GM12873 (cell line): ENCODE measurements around the gene C16orf86.

Experiments used
- TF ChIP-seq, protein P1 (sequence below): IDR thresholded peaks from 2 replicates; pipeline ENCODE4 v1.5.1; 2012; ENCODE audit warnings: low read depth, mild to moderate bottlenecking, moderate library complexity, low read length, control low read depth; ENCODE audit not compliant: insufficient read depth; ENCODE audit errors: missing control alignments

The C16orf86 gene

DNA sequence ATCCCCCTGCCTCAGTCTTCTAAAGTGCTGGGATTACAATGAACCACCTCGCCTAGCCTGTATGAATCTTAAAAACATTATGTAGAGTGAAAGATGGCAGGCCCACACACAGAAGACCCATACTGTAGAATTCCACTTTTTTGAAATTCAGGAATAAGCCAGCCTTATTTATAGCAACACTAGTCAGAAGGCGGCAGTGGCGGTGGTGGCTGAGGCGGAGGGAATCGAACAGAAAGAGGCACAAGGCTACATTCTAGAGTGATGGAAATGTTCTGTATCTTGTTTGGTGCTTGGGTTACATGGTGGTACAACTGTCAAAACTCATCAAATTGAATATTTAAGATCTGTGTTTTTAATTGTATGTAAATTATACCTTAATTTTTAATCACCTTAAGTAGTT lies 41.2 kb downstream of the C16orf86 start:
- TF ChIP-seq, protein P1, sequence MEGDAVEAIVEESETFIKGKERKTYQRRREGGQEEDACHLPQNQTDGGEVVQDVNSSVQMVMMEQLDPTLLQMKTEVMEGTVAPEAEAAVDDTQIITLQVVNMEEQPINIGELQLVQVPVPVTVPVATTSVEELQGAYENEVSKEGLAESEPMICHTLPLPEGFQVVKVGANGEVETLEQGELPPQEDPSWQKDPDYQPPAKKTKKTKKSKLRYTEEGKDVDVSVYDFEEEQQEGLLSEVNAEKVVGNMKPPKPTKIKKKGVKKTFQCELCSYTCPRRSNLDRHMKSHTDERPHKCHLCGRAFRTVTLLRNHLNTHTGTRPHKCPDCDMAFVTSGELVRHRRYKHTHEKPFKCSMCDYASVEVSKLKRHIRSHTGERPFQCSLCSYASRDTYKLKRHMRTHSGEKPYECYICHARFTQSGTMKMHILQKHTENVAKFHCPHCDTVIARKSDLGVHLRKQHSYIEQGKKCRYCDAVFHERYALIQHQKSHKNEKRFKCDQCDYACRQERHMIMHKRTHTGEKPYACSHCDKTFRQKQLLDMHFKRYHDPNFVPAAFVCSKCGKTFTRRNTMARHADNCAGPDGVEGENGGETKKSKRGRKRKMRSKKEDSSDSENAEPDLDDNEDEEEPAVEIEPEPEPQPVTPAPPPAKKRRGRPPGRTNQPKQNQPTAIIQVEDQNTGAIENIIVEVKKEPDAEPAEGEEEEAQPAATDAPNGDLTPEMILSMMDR: no peak

DNA sequence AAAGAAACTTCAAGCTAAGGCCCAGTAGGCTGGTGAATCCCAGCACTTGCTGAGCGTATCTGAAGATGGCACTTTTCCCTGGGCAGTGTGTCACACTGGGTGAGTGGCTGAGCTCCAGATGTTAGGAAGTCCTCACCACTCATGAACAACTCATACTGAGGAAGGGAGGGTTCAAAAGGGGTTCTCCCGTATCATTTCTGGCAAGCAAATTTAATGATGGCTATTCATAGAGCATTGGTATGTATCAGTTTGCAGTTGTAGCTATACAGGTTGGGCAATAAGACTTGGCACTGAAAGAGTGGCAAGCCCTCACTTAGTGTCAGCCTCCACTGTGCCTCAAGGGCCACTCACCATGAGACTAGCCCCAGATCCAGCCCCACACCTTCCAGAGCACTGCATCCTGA lies 41.8 kb downstream of the C16orf86 start:
- TF ChIP-seq, protein P1: no peak

DNA sequence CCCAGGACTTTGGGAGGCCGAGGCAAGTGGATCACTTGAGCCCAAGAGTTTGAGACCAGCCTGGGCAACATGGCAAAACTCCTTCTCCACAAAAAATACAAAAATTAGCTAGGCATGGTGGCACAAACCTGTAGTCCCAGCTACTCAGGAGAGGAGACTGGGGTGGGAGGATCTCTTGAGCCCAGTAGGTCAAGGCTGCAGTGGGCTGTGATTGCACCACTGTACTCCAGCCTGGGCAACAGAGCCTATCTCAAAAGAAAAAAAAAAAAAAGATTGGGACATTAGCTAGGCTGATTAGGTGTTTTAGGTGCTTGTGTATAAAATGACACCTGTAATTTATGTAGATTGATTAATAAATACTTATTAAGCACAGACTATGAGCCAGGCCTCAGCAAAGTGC lies 42.4 kb downstream of the C16orf86 start:
- TF ChIP-seq, protein P1: no peak

DNA sequence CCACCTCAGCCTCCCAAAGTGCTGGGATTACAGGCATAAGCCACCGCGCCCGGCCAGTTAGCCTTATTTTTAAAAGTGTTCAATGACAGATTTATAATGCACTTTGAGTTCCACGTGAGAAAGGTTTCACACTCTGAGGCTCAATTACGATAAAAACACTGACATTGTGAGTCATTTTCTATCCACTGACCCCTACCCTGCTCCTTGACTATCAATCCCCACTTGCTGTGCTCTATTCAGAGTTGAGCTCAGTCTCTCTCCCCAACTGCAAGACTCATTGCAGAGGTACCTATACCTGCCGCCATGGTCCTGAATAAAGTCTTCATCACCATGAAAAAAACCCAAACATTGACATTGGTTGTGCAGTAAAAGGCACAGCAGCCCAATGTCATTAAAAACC lies 44.0 kb downstream of the C16orf86 start:
- TF ChIP-seq, protein P1: no peak

DNA sequence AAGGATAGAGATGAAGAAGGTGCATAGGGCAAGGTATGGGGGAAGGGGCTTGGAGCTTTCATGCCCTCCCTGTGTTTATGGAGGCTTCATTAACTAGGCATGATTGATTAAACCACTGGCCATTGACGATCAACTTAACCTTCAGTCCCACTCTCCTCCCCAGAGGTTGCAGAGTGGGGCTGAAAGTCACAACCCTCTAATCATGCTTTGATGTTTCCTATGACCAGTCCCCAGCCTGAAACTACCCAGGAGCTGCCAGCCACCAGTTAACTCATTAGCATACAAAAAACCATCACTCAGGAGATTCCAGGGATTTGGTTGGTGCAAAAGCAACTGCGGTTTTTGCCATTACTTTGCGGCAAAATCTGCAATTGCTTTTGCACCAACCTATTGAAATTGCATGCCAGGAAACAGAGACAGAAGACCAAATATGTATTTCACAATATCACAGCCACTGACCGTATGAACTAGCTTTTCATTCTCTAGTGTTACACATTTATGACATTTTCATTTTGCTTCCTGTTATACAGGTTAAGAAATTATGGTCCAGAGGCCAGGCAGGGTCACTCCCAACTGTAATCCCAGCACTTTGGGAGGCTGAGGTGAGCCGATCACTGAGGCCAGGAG lies 47.1 kb downstream of the C16orf86 start:
- TF ChIP-seq, protein P1: no peak

DNA sequence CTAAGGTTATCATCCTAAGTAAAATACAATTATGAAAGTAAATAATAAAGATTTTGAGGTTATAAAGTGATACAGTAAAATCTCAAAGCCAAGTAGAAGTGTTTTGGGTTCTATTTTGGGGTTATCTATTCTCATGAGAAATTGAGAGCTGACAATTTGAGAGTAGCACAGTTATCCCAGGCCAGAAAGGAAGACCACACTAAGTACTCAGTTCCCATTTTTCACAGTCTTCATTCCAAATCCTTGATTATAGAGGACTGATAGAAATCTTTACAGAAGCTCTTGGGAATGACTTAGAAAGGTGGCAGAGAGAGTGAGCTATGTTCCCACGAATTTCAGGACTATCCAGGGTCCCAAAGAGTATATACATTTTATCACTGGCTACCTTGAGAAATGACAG lies 47.9 kb downstream of the C16orf86 start:
- TF ChIP-seq, protein P1: no peak

DNA sequence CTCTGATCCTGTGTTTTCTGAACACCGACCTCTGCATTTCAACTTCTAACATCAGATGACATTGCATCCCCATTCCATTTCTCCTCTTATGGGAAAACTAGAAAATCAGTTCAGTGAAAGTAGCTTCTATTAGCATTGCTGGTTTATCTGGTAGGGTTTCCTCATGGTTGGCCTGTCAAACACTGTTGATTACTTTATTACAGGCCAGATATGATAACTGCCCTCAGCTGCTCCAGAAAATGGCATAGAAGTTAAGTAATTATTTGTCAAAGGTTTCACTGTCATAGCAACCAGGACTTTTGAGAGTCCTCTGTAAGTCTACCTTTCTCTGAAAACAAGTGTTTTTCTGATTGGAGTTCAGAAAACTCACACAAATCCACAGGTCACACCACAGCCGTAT lies 49.5 kb downstream of the C16orf86 start:
- TF ChIP-seq, protein P1: no peak
